HG03432 (cell line): ENCODE data around the gene PPM1H.
A peak's percentile ranks its signal among the peaks of the same experiment; 100 is the strongest.

Source experiments
- ATAC-seq: cut with Tn5 transposase; IDR thresholded peaks from one replicate; pipeline ENCODE4 v1.9.1; 2021; ENCODE audit warnings: mild to moderate bottlenecking, moderate library complexity; ENCODE audit not compliant: unreplicated experiment

Gene PPM1H

DNA sequence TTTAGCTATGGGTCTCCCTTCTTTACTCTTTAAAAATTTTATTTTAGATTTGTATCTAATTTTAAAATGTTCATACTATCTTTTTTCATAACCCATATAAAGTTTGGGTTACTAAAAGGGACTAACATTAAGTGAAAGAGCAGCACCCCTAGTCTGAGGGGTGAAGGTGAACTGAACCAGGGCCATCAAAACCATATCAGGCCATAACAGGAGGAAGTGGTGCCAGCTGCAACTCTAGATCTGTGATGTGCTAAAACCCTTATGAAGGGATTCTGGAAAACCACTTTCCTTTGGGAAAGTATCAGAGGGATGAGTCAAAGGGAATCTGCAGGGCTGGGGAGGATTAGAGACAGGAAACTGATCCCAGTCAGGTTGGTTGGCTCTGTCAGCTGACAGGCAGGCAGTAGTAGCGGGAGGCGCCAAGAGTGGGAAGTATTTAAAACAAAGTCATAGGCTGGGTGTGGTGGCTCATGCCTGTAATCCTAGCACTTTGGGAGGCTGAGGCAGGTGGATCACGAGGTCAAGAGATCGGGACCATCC is 162.5 kb downstream of the PPM1H start:
- no peak for ATAC-seq

DNA sequence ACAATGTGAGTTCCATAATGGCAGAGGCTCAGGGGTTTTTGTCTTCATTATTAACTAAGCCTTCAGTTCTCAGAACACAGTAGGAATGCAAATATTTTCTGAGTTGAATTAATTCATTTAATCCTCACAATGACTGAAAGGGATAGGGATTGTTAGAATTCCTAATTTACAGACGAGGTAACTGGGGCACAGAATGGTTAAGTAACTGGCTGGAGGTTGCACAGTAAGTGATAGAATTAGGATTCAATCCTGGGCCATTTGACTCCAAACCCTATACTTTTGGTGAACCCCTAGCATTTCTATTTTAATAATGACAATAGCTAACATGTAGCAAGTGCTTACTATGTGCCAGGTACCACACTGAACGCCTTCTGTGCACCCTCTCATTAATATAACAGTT is 163.1 kb downstream of the PPM1H start:
- no peak for ATAC-seq

DNA sequence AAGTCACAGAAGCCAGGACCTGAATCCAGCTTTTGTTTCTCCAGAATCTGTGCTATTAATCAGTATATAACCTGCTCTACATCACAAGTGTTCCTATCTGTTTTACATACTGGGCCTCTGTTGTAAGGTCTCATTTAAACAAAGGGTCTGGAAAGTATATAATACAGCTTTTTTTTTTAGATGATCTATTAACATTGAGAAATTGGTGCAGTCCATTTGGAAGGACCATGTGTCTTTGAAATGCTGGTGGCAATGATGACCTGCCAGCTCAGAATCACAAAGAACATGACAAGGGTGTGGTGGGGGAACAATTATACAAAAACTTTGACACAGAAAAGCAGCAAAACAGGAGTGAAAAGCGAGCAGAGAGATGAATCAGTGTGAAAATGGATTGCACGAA is 164.6 kb downstream of the PPM1H start:
- ATAC-seq, result no peak

DNA sequence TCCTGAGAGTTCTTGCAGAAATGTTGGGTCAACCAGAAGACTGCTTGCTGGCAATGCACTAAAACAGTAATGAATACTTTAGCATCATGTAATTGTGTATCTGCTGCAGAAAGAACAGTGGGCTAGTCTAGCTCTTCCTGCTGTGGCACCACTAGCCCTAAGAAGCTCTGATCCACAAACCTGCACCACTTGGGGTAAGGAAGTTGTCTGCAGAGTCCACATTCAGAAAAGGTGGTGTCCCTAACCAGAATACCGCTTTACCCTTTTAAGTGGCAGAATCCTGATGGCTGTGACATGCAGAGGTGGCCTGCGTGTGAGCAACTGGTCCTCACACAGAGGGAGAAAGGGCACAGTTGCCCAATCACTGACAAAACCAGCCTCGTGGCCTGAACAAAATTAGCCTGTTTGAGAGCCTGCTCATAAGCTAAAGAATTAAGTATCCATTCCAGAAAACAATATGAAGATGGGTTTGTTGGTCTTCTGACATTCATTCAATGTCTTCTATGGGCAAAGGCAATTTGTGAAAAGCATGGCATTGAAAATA is 165.8 kb downstream of the PPM1H start:
- no peak for ATAC-seq

DNA sequence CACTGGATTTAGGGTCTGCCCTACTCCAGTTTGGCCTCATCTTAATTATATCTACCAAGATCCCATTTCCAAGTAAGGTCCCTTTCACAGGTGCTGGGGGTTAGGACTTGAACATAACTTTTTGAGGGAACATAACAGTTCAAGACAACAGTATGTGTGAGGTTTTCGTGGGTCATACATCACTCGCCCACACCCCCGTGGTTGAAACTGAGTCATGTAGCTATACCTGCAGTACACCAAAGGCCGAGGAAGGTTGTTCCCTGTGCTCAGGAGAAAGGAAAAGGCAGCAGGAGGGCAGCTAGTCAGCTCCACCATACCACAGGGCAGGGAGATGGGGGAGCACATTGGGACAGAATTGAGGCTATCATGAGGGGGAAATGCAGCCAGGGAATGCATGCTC is 167.0 kb downstream of the PPM1H start:
- no peak for ATAC-seq

DNA sequence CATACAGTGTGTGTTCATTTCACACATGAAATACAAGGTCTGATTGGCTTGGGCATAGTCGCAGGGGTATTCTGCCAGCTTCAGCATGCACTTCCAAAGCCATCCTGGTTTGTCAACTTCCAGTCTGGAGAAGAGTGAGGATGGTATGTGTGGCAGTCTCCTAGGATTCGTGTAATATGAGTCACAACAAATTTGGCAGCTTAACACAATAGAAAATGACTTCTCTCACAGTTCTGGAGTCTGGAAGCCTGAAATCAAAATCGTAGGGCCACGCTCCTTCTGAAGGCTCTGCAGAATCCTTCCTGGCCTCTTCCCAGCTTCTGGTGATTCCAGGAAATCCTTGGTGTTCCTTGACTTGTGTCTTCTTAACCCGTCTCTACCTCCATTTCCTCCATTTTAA is 167.5 kb downstream of the PPM1H start:
- ATAC-seq, result no peak

DNA sequence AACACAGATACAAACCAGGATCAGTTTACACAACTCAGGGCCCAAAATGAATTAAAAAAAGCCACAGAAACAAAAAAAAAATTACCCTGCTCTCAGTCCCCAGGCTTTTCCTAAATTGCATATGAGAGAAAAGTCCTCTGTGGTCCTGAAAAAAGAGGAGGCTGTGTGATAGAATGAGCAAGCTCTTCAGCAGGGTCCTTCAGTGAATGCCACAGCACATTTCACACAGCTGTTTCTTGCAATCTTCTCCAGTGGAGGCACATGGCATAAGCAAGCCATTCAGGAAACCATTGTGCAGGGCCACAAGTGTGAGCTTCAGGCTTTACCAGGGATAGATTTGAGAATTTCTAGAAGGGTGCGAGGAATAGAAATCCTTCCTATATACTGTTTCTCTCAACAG is 168.5 kb downstream of the PPM1H start:
- no peak for ATAC-seq

DNA sequence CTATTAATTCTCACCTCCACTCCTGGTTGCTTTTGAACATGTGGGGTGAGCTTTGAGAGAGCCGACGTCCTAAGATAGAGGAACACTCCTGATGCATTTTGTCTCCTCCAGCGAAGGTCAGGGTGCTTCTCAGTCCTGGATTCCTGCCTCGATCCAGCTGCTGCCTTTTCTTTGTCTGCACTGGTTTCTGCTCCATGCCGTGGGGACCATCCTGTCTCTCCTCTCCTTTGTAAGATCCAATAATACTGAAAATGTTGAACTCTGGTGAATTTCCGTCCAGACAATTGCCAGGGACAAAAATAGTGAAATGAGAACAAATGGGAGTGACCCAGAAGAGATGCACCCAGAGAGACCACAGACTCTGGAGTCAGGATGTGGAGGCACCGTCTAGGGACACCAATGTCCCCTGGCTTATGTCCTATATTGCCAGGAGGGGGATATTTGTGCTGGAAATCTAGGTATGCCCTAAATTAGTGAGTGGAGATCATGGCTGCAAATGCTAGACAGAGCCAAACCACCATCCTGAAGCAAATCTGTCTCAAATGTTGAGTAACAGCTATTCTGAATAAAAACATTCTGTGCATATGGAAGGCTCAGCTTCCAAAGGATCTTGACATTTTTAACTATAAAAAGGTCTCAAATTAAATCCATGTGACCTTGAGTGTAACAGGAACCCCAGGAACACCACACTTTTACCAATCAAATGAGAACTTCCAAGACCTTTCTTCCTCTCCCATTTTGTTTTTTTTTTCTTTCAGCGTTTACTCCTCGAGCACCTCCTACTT is 170.9 kb downstream of the PPM1H start:
- ATAC-seq, result no peak

DNA sequence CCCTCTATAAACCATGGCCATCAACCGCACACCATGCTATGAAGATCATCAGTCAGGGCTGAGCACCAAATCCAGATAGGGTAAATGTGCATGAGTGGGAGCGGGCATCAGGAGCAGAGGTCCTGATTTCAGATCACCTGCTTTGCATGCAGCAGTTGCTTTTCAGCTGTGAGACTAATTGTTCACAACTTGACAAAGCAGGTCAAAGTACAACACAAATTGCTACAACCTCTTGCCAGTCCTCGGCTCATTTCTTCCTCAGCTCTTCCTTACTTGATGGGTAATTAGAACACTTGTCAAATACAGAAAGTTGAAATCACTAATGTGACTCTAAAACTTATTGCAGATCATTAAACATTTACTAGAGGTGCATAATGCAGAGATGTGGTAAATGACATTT is 171.6 kb downstream of the PPM1H start:
- no peak for ATAC-seq

DNA sequence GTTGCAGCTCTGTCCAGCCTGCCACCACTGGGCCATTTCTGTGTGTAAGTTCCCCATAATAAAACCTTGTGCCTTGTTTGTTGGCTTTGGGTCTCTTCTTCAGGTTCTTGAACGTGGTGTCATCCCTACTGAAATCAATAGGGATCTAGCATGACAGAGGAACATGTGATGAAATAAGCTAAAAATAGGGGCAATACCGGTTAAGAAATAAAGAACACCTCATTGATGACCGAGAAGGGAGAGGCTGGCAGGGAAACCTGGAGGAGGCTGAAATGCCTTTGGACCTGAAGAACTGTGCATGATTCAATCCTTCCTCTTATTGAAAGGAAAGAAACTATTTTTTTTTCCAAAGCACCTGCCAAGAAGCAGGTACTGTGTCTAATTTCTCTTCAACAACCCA is 172.3 kb downstream of the PPM1H start:
- no peak for ATAC-seq

DNA sequence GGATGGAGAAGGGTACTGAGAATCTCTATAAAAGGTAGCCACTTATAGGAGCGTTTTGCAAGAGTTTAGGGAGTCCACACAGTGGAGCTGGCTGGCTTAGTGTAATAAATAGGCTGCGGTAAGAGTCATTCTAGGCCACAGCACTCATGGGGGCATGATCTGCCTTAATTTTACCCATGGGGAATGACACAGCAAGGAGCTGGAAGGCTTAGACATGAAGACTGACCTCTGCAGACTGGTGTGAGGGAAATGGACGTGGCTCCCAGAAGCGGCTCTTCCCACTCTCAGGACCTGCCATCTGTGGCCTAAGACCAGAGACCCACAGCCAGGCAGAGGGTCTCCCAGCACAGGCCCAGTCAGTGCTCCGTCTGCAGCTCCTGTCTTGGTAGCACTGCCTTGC is 173.3 kb downstream of the PPM1H start:
- no peak for ATAC-seq

DNA sequence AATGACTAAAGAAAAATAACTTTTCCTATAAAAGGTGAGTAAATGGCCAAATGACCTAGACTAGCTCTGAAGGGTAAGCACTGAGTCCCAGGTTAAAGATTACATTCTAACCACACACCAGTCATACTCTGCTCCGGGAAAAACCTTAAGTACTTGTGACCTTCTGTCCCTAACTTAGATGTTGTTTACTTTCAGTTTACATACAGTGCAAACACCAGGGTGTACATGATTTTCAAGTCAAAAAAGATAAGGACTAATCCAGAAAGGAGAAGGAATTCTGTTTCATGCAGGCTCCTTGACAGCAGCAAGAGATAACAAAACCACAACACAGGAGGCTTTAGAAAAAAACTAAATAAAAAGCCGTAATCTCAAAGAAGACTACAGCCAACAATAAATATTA is 174.2 kb downstream of the PPM1H start:
- ATAC-seq, result peak; percentile 98

DNA sequence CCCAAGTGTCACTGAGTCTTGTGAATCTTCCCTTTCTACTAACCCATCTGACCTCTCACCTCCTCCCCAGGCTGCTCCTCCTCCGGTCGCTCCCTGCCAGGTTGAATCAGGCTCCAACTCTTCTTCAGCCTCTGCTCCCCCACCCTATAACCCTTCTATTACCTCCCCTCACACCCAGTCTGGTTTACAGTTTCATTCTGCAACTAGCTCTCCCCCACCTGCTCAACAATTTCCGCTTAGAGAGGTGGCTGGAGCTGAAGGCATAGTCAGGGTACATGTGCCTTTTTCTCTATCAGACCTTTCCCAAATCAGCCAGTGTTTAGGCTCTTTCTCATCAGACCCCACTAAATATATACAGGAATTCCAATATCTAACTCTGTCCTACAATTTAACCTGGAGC is 174.6 kb downstream of the PPM1H start:
- ATAC-seq, result peak; percentile 38

DNA sequence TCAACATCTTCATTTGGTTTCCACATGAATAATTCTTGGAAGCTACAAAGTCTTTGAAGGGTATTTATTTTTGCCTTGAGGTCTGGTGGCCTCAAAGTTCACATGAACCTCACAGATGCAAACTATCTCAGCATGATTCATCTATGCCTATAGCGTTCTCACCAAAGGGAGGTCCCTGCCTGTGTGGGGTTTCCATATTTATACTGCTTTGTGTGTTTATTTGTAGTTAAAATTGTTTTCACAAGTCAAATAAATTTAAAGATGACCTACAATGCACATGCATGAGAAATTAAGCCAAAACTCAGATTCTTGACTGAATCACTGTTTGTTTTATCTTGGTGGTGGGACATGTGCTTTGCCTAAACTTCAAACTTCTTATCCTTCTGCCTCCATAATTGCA is 176.7 kb downstream of the PPM1H start:
- ATAC-seq, result no peak

DNA sequence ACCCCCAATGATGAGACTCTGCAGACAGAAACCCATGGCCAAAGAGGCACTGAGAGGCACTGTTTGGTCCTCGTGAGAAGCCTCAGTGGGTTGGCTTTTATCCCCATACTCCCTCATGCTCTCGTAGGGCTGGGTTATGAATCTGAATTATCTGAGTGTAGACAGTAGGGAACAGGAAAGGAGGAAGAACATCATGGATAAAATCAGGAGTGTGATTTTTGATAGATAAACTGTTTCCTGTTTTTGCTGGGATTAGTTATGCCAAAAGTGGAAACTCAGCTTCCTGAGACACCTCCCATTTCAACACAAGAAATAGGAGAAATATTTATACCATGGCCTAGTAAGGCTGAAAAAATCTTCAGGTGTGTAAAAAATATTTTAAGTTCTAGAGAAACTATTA is 177.9 kb downstream of the PPM1H start:
- no peak for ATAC-seq

DNA sequence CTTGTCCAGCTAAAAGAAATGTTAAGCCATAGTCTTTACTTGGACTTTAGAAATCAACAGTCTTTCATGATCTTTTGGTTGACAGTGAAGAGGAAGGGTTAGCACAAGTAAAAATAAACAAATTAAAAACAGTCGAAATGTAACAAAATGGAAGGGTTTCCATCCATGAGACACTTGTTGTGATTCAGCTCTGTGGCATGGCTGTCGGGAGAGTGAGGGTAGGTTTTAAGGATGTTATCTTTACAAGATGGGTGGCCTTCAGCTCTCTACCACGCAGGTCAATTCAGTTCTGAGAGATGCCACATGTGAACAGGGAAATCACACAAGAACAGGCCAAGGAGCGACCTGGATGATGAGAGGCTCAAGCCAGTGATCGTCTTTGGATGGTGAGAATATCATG is 180.2 kb downstream of the PPM1H start:
- no peak for ATAC-seq

DNA sequence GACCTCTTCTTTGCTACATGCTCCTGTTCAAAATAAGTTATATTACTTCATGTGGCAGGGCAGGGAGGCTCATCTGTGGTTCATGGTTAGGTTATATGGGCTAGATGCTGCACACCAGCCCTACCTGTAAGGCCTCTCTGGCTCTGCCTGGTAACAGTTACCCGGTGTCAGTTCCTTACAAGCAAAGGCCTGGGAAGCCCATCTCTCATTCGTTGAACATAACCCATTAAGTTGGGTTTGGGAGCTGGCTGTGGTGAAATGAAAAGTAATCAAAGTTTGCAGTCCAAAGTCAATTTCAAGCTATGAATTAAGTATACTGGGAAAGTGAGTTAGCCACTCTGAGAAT is 183.2 kb downstream of the PPM1H start:
- ATAC-seq, result no peak

DNA sequence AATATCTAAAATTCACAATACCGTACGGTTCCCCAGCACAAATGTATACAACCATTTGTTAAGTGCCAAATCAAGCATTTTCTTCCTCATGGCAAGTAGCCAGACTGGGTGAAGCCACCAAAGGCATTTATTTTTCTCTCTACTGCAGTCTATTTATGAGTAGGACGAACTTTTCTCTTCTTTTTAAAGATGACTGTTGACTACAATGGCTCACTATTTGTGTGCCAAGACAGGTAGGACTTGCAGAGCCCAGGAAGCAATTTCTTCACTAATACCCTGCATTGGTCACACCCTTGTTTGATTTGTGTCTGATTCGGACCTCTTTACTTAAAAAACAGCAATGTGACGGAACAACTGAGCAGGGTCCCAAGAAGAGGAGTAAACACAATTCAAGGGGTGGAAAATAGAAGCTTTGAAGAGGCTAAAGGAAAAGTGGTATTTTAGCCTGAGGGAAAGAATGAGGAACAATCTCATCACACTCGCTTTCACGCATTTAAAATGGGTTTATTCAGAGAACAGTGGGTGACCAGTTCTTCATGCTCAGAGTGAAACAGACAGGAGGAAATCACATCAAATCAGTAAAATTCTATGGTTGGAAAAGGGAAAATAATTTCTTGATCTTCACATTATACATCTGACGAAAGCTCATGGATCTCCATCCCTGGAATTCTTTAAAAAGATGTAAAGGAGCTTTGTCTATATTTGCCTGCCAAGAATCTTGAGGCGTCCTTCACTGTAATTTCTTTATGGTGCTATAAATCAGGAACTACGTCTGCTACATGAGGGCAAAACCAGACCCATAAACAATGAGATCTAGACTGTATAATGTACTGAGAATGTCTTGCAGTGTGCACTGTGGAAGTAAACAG is 183.8 kb downstream of the PPM1H start:
- ATAC-seq, result no peak

DNA sequence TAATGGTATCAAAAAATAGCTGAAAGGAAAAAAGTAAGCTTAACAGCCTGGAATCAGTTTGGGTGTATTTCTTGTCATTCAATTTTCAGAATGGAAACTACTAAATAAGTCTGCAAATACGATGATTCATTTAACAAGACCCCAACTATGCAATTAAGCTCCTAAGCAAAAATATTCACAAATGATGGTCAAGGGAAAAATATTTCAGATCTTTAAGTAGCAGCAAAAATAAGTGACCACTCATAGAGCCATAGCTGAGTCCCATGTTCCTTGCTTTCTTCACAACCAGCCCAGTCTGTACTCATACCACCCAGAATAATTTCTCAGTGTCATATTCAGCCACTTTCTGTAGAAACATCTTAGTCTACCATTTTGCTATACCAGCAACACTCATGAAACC is 185.4 kb downstream of the PPM1H start:
- ATAC-seq, result no peak

DNA sequence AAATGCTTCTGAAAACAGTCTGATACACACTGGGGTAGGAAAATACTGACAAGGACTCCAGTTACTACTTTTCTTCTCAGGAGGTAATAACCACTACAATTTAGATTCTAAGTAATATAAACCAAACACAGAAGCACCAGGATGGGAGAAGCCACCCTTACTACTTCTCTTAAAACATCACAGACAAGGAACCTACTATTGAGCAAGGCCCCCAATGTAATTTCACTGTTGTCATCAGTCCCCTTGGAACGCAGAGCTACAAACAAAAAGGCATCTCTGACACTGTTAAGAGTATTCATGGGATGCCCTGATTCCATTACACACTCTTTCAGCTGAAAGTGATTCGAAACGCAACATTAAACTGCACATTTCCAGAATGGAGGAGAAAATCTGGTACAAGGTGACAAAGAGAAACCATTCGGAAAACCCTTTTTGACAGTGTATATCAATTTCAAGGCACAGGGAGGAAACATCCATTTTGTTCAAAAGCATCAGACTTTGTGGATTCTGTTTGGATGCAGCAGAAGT is 185.9 kb downstream of the PPM1H start:
- no peak for ATAC-seq

DNA sequence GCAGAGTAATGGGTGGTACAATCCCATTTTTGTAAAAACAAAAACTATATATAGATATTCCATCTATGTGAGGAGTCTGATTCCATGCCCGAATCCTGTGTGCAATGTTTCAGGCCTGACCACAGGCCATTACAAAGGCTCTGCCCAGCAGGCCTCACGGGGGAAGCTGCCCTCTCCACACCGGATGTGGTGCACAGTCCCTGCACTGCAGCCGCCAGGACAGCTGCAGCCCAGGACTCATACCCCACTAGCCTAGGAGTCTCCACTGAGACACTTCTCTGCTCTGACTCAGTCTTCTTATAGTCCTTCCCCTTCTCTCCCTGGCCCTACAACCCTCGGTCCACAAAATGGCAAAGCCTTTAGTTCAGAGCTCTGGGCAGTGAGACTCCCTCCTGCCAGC is 190.4 kb downstream of the PPM1H start:
- ATAC-seq, result peak; percentile 61
